ENCODE measurements around the gene KRT6B.

KRT6B gene

GRCh38 chr12:52487211-52487610, 35.3 kb upstream of the KRT6B start:
- no peak overlapping the region for H3K4me3 ChIP-seq (ENCODE audit: low read depth, low read length)
- no peak overlapping the region for H4K8ac ChIP-seq (ENCODE audit: low read depth, low read length)
- H3K14ac ChIP-seq (ENCODE audit: low read length): no peak overlapping the region
- H3K18ac ChIP-seq (ENCODE audit: low read length): no peak overlapping the region
- no peak overlapping the region for H3K4me2 ChIP-seq (ENCODE audit: low read length)
- H2BK120ac ChIP-seq (ENCODE audit: insufficient read depth, low read length, poor library complexity): no peak overlapping the region
- H2BK12ac ChIP-seq (ENCODE audit: low read length): no peak overlapping the region
- H2BK5ac ChIP-seq (ENCODE audit: low read depth, low read length, poor library complexity): no peak overlapping the region
- no peak overlapping the region for H3K27ac ChIP-seq (ENCODE audit: low read depth, low read length)
- H2AFZ ChIP-seq (ENCODE audit: insufficient read depth, low read length, poor library complexity): no peak overlapping the region
- H4K91ac ChIP-seq (ENCODE audit: low read depth, low read length): no peak overlapping the region
- H3K9ac ChIP-seq (ENCODE audit: low read length): no peak overlapping the region
- no peaks in the 10 kb centered on the region for H3K79me1 ChIP-seq (ENCODE audit: low read length)
- H3K9me3 ChIP-seq (ENCODE audit: insufficient read depth, low read depth, low read length): no peaks in the 10 kb centered on the region
- no peak for DNase-seq
- no peak overlapping the region for H3K4ac ChIP-seq (ENCODE audit: low read depth, low read length)
- no CpG with 5 or more reads among the region's 1 CpG for WGBS (ENCODE audit: extremely low coverage, insufficient coverage, insufficient read length)
- H2AK5ac ChIP-seq (ENCODE audit: low read length): no peak overlapping the region
- H3K36me3 ChIP-seq (ENCODE audit: control insufficient read depth in 1 of 2, insufficient read depth in 2 of 2, low read length in 2 of 2): no peaks in the 10 kb centered on the region
- no peaks in the 10 kb centered on the region for H3K27me3 ChIP-seq (ENCODE audit: insufficient read depth, low read length)
- no peak overlapping the region for H3K23ac ChIP-seq (ENCODE audit: low read length)
- H4K12ac ChIP-seq (ENCODE audit: low read depth, low read length): no peak overlapping the region
- no peaks in the 10 kb centered on the region for H3K4me1 ChIP-seq (ENCODE audit: control insufficient read depth in 1 of 2, insufficient read depth in 2 of 2, low read length in 2 of 2)
- H3K79me2 ChIP-seq (ENCODE audit: control insufficient read depth, insufficient read depth, low read length, poor library complexity): no peaks in the 10 kb centered on the region

- Histone ChIP-seq H3K4ac (ENCODE audit: low read depth, low read length) (no peak overlapping the region), H3K18ac (ENCODE audit: low read length) (no peak overlapping the region), H3K4me3 (ENCODE audit: low read depth, low read length) (no peak overlapping the region), H3K4me2 (ENCODE audit: low read length) (no peak overlapping the region), H2BK120ac (ENCODE audit: insufficient read depth, low read length, poor library complexity) (no peak overlapping the region), H3K9ac (ENCODE audit: low read length) (no peak overlapping the region), H3K4me1 (ENCODE audit: control insufficient read depth in 1 of 2, insufficient read depth in 2 of 2, low read length in 2 of 2) (no peaks in the 10 kb centered on the region), H4K8ac (ENCODE audit: low read depth, low read length) (no peak overlapping the region), H3K27me3 (ENCODE audit: insufficient read depth, low read length) (no peaks in the 10 kb centered on the region), H2AK5ac (ENCODE audit: low read length) (no peak overlapping the region), H2BK12ac (ENCODE audit: low read length) (no peak overlapping the region), H3K27ac (ENCODE audit: low read depth, low read length) (no peak overlapping the region), H2BK5ac (ENCODE audit: low read depth, low read length, poor library complexity) (no peak overlapping the region), H3K9me3 (ENCODE audit: insufficient read depth, low read depth, low read length) (no peaks in the 10 kb centered on the region), H3K79me2 (ENCODE audit: control insufficient read depth, insufficient read depth, low read length, poor library complexity) (no peaks in the 10 kb centered on the region), H4K12ac (ENCODE audit: low read depth, low read length) (no peak overlapping the region), H2AFZ (ENCODE audit: insufficient read depth, low read length, poor library complexity) (no peak overlapping the region), H3K36me3 (ENCODE audit: control insufficient read depth in 1 of 2, insufficient read depth in 2 of 2, low read length in 2 of 2) (no peaks in the 10 kb centered on the region), H3K23ac (ENCODE audit: low read length) (no peak overlapping the region), H3K14ac (ENCODE audit: low read length) (no peak overlapping the region), H3K79me1 (ENCODE audit: low read length) (no peaks in the 10 kb centered on the region), H4K91ac (ENCODE audit: low read depth, low read length) (no peak overlapping the region)
- WGBS (ENCODE audit: extremely low coverage, insufficient coverage, insufficient read length): no CpG with 5 or more reads among the region's 5 CpGs
- no peak for DNase-seq
Measured at GRCh38 chr12:52486166-52487105, 34.5 kb upstream of the KRT6B start.

- no peak overlapping the region for H3K14ac ChIP-seq (ENCODE audit: low read length)
- H3K36me3 ChIP-seq (ENCODE audit: control insufficient read depth in 1 of 2, insufficient read depth in 2 of 2, low read length in 2 of 2): no peaks in the 10 kb centered on the region
- H3K27ac ChIP-seq (ENCODE audit: low read depth, low read length): no peak overlapping the region
- no peak overlapping the region for H4K91ac ChIP-seq (ENCODE audit: low read depth, low read length)
- H3K79me1 ChIP-seq (ENCODE audit: low read length): no peaks in the 10 kb centered on the region
- H3K4me3 ChIP-seq (ENCODE audit: low read depth, low read length): no peak overlapping the region
- no peaks in the 10 kb centered on the region for H3K27me3 ChIP-seq (ENCODE audit: insufficient read depth, low read length)
- no peaks in the 10 kb centered on the region for H3K79me2 ChIP-seq (ENCODE audit: control insufficient read depth, insufficient read depth, low read length, poor library complexity)
- H3K4me2 ChIP-seq (ENCODE audit: low read length): no peak overlapping the region
- no peak overlapping the region for H2BK12ac ChIP-seq (ENCODE audit: low read length)
- H3K4ac ChIP-seq (ENCODE audit: low read depth, low read length): no peak overlapping the region
- no CpG with 5 or more reads among the region's 3 CpGs for WGBS (ENCODE audit: extremely low coverage, insufficient coverage, insufficient read length)
- no peak overlapping the region for H4K8ac ChIP-seq (ENCODE audit: low read depth, low read length)
- no peak overlapping the region for H2AK5ac ChIP-seq (ENCODE audit: low read length)
- no peak overlapping the region for H2BK5ac ChIP-seq (ENCODE audit: low read depth, low read length, poor library complexity)
- no peak overlapping the region for H3K23ac ChIP-seq (ENCODE audit: low read length)
- no peak overlapping the region for H3K9ac ChIP-seq (ENCODE audit: low read length)
- no peak for DNase-seq
- H2BK120ac ChIP-seq (ENCODE audit: insufficient read depth, low read length, poor library complexity): no peak overlapping the region
- no peak overlapping the region for H4K12ac ChIP-seq (ENCODE audit: low read depth, low read length)
- H3K9me3 ChIP-seq (ENCODE audit: insufficient read depth, low read depth, low read length): no peaks in the 10 kb centered on the region
- H3K4me1 ChIP-seq (ENCODE audit: control insufficient read depth in 1 of 2, insufficient read depth in 2 of 2, low read length in 2 of 2): no peaks in the 10 kb centered on the region
- no peak overlapping the region for H2AFZ ChIP-seq (ENCODE audit: insufficient read depth, low read length, poor library complexity)
- H3K18ac ChIP-seq (ENCODE audit: low read length): no peak overlapping the region
Measured at GRCh38 chr12:52480073-52480472, 28.1 kb upstream of the KRT6B start.

GRCh38 chr12:52477651-52478050, 25.7 kb upstream of the KRT6B start:
- Histone ChIP-seq H3K4me1 (ENCODE audit: control insufficient read depth in 1 of 2, insufficient read depth in 2 of 2, low read length in 2 of 2) (no peaks in the 10 kb centered on the region), H2BK5ac (ENCODE audit: low read depth, low read length, poor library complexity) (no peak overlapping the region), H3K27ac (ENCODE audit: low read depth, low read length) (no peak overlapping the region), H2AFZ (ENCODE audit: insufficient read depth, low read length, poor library complexity) (no peak overlapping the region), H3K4me2 (ENCODE audit: low read length) (no peak overlapping the region), H3K18ac (ENCODE audit: low read length) (no peak overlapping the region), H3K79me1 (ENCODE audit: low read length) (no peaks in the 10 kb centered on the region), H3K4ac (ENCODE audit: low read depth, low read length) (no peak overlapping the region), H4K91ac (ENCODE audit: low read depth, low read length) (no peak overlapping the region), H3K27me3 (ENCODE audit: insufficient read depth, low read length) (no peaks in the 10 kb centered on the region), H3K4me3 (ENCODE audit: low read depth, low read length) (no peak overlapping the region), H3K9me3 (ENCODE audit: insufficient read depth, low read depth, low read length) (no peaks in the 10 kb centered on the region), H4K8ac (ENCODE audit: low read depth, low read length) (no peak overlapping the region), H2BK12ac (ENCODE audit: low read length) (no peak overlapping the region), H3K79me2 (ENCODE audit: control insufficient read depth, insufficient read depth, low read length, poor library complexity) (no peaks in the 10 kb centered on the region), H3K9ac (ENCODE audit: low read length) (no peak overlapping the region), H3K36me3 (ENCODE audit: control insufficient read depth in 1 of 2, insufficient read depth in 2 of 2, low read length in 2 of 2) (no peaks in the 10 kb centered on the region), H4K12ac (ENCODE audit: low read depth, low read length) (no peak overlapping the region), H2AK5ac (ENCODE audit: low read length) (no peak overlapping the region), H3K23ac (ENCODE audit: low read length) (no peak overlapping the region), H2BK120ac (ENCODE audit: insufficient read depth, low read length, poor library complexity) (no peak overlapping the region), H3K14ac (ENCODE audit: low read length) (no peak overlapping the region)
- no CpG with 5 or more reads among the region's 2 CpGs for WGBS (ENCODE audit: extremely low coverage, insufficient coverage, insufficient read length)
- no peak for DNase-seq
